IMR-90 (cell line): Measurements from ENCODE around the gene POLR3G. TPM values are rescaled to one million over a fixed set of nuclear protein-coding genes. Genes with fewer than 3 reads are reported as not detected.

Experiments used
- ATAC-seq: fragments of 200-7000 bp; cut with Tn5 transposase; 2 replicates; pipeline ENCODE4 v1.9.1; 2020; ENCODE audit warnings: low read depth, mild to moderate bottlenecking, moderate library complexity
- BruUV-seq: library from RNA; stranded (reverse); fragments of 400-500 nt; replicated peaks from 2 replicates; lab custom pipeline; 2021; lab: Mats Ljungman, UMichigan
- CTCF ChIA-PET: fragments of 300-600 bp; formaldehyde crosslinking; extraction: SDS; loops from one replicate; lab custom pipeline; 2021; ENCODE audit warnings: antibody characterized with exemption; lab: Yijun Ruan, JAX
- POLR2A ChIA-PET: fragments of 300-600 bp; sonication (Branson Sonifier 250); formaldehyde crosslinking; loops from one replicate; lab custom pipeline; 2022; ENCODE audit warnings: antibody characterized with exemption; ENCODE audit not compliant: unreplicated experiment; lab: Charles Lee
- DNase-seq: peaks from one replicate; pipeline ENCODE4 v3.0.0; 2013
- H2AFZ ChIP-seq: replicated peaks from 2 replicates; pipeline ENCODE3; 2013; ENCODE audit warnings: low read length, mild to moderate bottlenecking; ENCODE audit not compliant: poor library complexity
- H2AK5ac ChIP-seq: 2 replicates; pipeline ENCODE4 v1.6.1; 2013; ENCODE audit warnings: low read depth, low read length, inconsistent platforms
- H2AK9ac ChIP-seq: replicated peaks from 2 replicates; pipeline ENCODE3; 2013; ENCODE audit warnings: mild to moderate bottlenecking, low read depth, low read length, moderate library complexity; ENCODE audit not compliant: poor library complexity
- H2BK120ac ChIP-seq: 2 replicates; pipeline ENCODE4 v1.6.1; 2013; ENCODE audit warnings: low read depth, low read length, inconsistent platforms
- H2BK15ac ChIP-seq: 3 replicates; pipeline ENCODE4 v1.6.1; 2013; ENCODE audit warnings: low read depth, low read length, inconsistent platforms
- H2BK20ac ChIP-seq: 2 replicates; pipeline ENCODE4 v1.6.1; 2013; ENCODE audit warnings: low read depth, mild to moderate bottlenecking, inconsistent platforms, low read length, moderate library complexity
- H2BK5ac ChIP-seq: 2 replicates; pipeline ENCODE4 v1.6.1; 2013; ENCODE audit warnings: mild to moderate bottlenecking, low read depth, low read length, inconsistent platforms; ENCODE audit not compliant: poor library complexity, severe bottlenecking
- H3K14ac ChIP-seq: replicated peaks from 2 replicates; pipeline ENCODE4 v1.6.1; 2013; ENCODE audit warnings: low read depth, low read length, inconsistent platforms
- H3K18ac ChIP-seq: 2 replicates; pipeline ENCODE4 v1.6.1; 2013; ENCODE audit warnings: low read depth, low read length, control low read depth
- H3K23ac ChIP-seq: 2 replicates; pipeline ENCODE4 v1.6.1; 2013; ENCODE audit warnings: low read depth, low read length, inconsistent platforms
- H3K27ac ChIP-seq: 2 replicates; pipeline ENCODE4 v1.5.1; 2013; ENCODE audit warnings: mild to moderate bottlenecking, control low read depth, low read length; ENCODE audit not compliant: insufficient read depth
- H3K27me3 ChIP-seq: 2 replicates; pipeline ENCODE4 v1.6.1; 2013; ENCODE audit warnings: low read length; ENCODE audit not compliant: control insufficient read depth, insufficient read depth
- H3K36me3 ChIP-seq: 2 replicates; pipeline ENCODE4 v1.6.1; 2013; ENCODE audit warnings: low read length, mixed read lengths; ENCODE audit not compliant: control insufficient read depth, insufficient read depth
- H3K4ac ChIP-seq: 2 replicates; pipeline ENCODE4 v1.6.1; 2013; ENCODE audit warnings: low read depth, low read length, inconsistent platforms
- H3K4me1 ChIP-seq: 2 replicates; pipeline ENCODE4 v1.6.1; 2013; ENCODE audit warnings: low read length, mixed read lengths; ENCODE audit not compliant: control insufficient read depth, insufficient read depth
- H3K4me2 ChIP-seq: 2 replicates; pipeline ENCODE4 v1.6.1; 2013; ENCODE audit warnings: low read depth, mild to moderate bottlenecking, control low read depth, low read length, moderate library complexity
- H3K4me3 ChIP-seq: 2 replicates; pipeline ENCODE4 v1.5.1; 2013; ENCODE audit warnings: low read depth, mild to moderate bottlenecking, control low read depth, low read length, moderate library complexity; ENCODE audit not compliant: insufficient read depth
- H3K56ac ChIP-seq: 2 replicates; pipeline ENCODE4 v1.6.1; 2013; ENCODE audit warnings: low read length, inconsistent platforms; ENCODE audit not compliant: insufficient read depth; ENCODE audit errors: extremely low read depth
- H3K79me1 ChIP-seq, 2 experiments: 2 replicates each; pipeline ENCODE4 v1.6.1; 2013; ENCODE audit warnings: low read length in 2 of 2, inconsistent platforms in 1 of 2, low read depth in 1 of 2
- H3K9ac ChIP-seq: 2 replicates; pipeline ENCODE4 v1.6.1; 2013; ENCODE audit warnings: low read depth, low read length, control low read depth
- H3K9me1 ChIP-seq: 2 replicates; pipeline ENCODE4 v1.6.1; 2013; ENCODE audit warnings: low read length, inconsistent platforms; ENCODE audit not compliant: insufficient read depth
- H3K9me3 ChIP-seq: 2 replicates; pipeline ENCODE4 v1.6.1; 2013; ENCODE audit warnings: low read length; ENCODE audit not compliant: control insufficient read depth, insufficient read depth
- H4K20me1 ChIP-seq: 2 replicates; pipeline ENCODE4 v1.6.1; 2013; ENCODE audit warnings: low read length, inconsistent platforms; ENCODE audit not compliant: insufficient read depth
- H4K5ac ChIP-seq: 2 replicates; pipeline ENCODE4 v1.6.1; 2013; ENCODE audit warnings: mild to moderate bottlenecking, low read depth, low read length, control low read depth
- H4K8ac ChIP-seq, 2 experiments: 2 replicates each; pipeline ENCODE4 v1.6.1; 2013; ENCODE audit warnings: low read depth in 2 of 2, low read length in 2 of 2, control low read depth in 1 of 2, inconsistent platforms in 1 of 2
- H4K91ac ChIP-seq: 2 replicates; pipeline ENCODE4 v1.6.1; 2013; ENCODE audit warnings: low read depth, low read length, inconsistent platforms; ENCODE audit not compliant: insufficient read depth
- BHLHE40 ChIP-seq: fragments of 150-350 bp; IDR thresholded peaks from 2 replicates; pipeline ENCODE4 v1.6.1; 2016; ENCODE audit warnings: mild to moderate bottlenecking, low read depth, low read length
- CEBPB ChIP-seq: IDR thresholded peaks from 2 replicates; pipeline ENCODE4 v1.6.1; 2012; ENCODE audit warnings: low read depth, low read length, improper control_type of control experiment
- FOS ChIP-seq: fragments of 150-350 bp; IDR thresholded peaks from 2 replicates; pipeline ENCODE4 v1.6.1; 2016; ENCODE audit warnings: low read depth, low read length
- MAZ ChIP-seq: IDR thresholded peaks from 2 replicates; pipeline ENCODE4 v1.6.1; 2012; ENCODE audit warnings: low read depth, mild to moderate bottlenecking, low read length, improper control_type of control experiment, moderate library complexity, borderline replicate concordance
- NFE2L2 ChIP-seq: fragments of 150-350 bp; IDR thresholded peaks from 2 replicates; pipeline ENCODE4 v1.6.1; 2016; ENCODE audit warnings: low read depth, mild to moderate bottlenecking, low read length
- POLR2A ChIP-seq: IDR thresholded peaks from 2 replicates; pipeline ENCODE4 v1.6.1; 2012; ENCODE audit warnings: mild to moderate bottlenecking, low read depth, low read length
- RCOR1 ChIP-seq: IDR thresholded peaks from 2 replicates; pipeline ENCODE4 v1.6.1; 2012; ENCODE audit warnings: mild to moderate bottlenecking, low read length, improper control_type of control experiment; ENCODE audit not compliant: insufficient replicate concordance
- RFX5 ChIP-seq: IDR thresholded peaks from 2 replicates; pipeline ENCODE4 v1.8.0; 2012; ENCODE audit warnings: low read depth, mild to moderate bottlenecking, low read length, moderate library complexity
- SMC3 ChIP-seq: fragments of 150-350 bp; IDR thresholded peaks from 2 replicates; pipeline ENCODE4 v1.6.1; 2016; ENCODE audit warnings: low read depth, mild to moderate bottlenecking, antibody characterized with exemption, low read length, moderate library complexity
- WGBS, 2 experiments: methylation state at CpG; one replicate each; pipeline versions ENCODE4 v1.1.5 to v1.1.7; 2013; ENCODE audit warnings: missing lambda C conversion rate in 2 of 2; ENCODE audit not compliant: insufficient read length in 1 of 2; ENCODE audit errors: extremely low coverage in 2 of 2; 5-methylcytosine and 5-hydroxymethylcytosine counted together
- dilution Hi-C: fragments of 300-500 bp; cut with HindIII; formaldehyde crosslinking; loops from one replicate; pipeline ENCODE4 v1.14.3; 2018; ENCODE audit warnings: low sequenced_read_pairs; ENCODE audit not compliant: unreplicated experiment
- in situ Hi-C: fragments of 300-500 bp; cut with MboI; formaldehyde crosslinking; loops from 3 replicates; pipeline ENCODE4 v1.14.3; 2019; ENCODE audit warnings: low sequenced_read_pairs, inconsistent platforms, mixed read lengths
- intact Hi-C: fragments of 100-400 bp; cut with micrococcal nuclease; formaldehyde crosslinking; loops from 2 replicates; pipeline ENCODE4 v1.10.0; 2022
- polyA plus RNA-seq, 3 experiments: library from polyadenylated mRNA; depleted of rRNA; stranded (reverse); fragments of >200 nt; gene quantifications; 2 replicates each; pipeline ENCODE4 v1.2.3, GENCODE V29; 2012; ENCODE audit warnings: low replicate concordance in 1 of 3
- total RNA-seq: library from RNA; depleted of rRNA; stranded (reverse); fragments of >200 nt; gene quantifications from 2 replicates; pipeline ENCODE4 v1.2.3, GENCODE V29; 2012
- TF ChIP-seq, protein P1 (sequence below): conservative IDR thresholded peaks from 2 replicates; pipeline ENCODE4 v1.5.1; 2012; ENCODE audit warnings: mild to moderate bottlenecking, low read depth, low read length, improper control_type of control experiment

Gene POLR3G
- total and polyA plus RNA-seq, 2 of the 4 experiments (the other 2 are of a cell fraction) = 10.6 to 11.6 TPM

DNA sequence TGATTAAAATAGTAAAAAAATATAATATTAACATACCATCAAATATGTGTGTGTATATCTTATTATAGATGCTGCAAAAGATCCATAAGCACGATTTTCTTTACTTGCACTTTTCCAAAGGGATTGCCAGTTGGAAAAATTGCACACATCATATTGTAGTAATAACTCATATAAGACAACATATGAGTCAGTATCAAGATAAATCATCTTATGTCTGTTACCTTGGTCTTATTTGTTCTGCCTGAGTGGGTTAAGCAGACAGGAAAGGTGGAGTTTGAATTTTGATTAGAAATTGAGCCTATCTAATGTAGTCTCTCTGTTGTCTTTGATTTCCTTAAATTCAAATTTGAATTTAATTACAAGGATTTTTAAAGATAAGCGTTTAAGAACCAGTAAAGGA, 30.1 kb downstream of the POLR3G start:
- Histone ChIP-seq H2BK15ac (no peak overlapping the region), H2BK20ac (no peak overlapping the region), H3K9ac (no peak overlapping the region), H3K23ac (no peak overlapping the region), H4K91ac (no peak overlapping the region), H4K20me1 (no peaks in the 10 kb centered on the region), H4K5ac (no peak overlapping the region), H3K4me1 (no peaks in the 10 kb centered on the region), H3K56ac (no peak overlapping the region), H2AK9ac (no peak overlapping the region), H2AK5ac (no peak overlapping the region), H2BK120ac (no peak overlapping the region), H2AFZ (no peak overlapping the region), H3K4ac (no peak overlapping the region), H3K4me2 (no peak overlapping the region), H3K36me3 (no peaks in the 10 kb centered on the region), H4K8ac (no peak overlapping the region), H3K4me3 (no peak overlapping the region), H3K79me1 (no peaks in the 10 kb centered on the region), H3K14ac (no peak overlapping the region), H3K27me3 (no peaks in the 10 kb centered on the region), H3K9me3 (no peaks in the 10 kb centered on the region), H3K18ac (no peak overlapping the region), H2BK5ac (no peak overlapping the region), H3K9me1 (no peaks in the 10 kb centered on the region), H3K27ac (no peak overlapping the region)
- DNase-seq (no peak), ATAC-seq (no peak)
- TF ChIP-seq BHLHE40 (no peak), RFX5 (no peak), SMC3 (no peak), FOS (no peak), CEBPB (no peak), POLR2A (no peak), MAZ (no peak), NFE2L2 (no peak), RCOR1 (no peak)
- TF ChIP-seq, protein P1, sequence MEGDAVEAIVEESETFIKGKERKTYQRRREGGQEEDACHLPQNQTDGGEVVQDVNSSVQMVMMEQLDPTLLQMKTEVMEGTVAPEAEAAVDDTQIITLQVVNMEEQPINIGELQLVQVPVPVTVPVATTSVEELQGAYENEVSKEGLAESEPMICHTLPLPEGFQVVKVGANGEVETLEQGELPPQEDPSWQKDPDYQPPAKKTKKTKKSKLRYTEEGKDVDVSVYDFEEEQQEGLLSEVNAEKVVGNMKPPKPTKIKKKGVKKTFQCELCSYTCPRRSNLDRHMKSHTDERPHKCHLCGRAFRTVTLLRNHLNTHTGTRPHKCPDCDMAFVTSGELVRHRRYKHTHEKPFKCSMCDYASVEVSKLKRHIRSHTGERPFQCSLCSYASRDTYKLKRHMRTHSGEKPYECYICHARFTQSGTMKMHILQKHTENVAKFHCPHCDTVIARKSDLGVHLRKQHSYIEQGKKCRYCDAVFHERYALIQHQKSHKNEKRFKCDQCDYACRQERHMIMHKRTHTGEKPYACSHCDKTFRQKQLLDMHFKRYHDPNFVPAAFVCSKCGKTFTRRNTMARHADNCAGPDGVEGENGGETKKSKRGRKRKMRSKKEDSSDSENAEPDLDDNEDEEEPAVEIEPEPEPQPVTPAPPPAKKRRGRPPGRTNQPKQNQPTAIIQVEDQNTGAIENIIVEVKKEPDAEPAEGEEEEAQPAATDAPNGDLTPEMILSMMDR = no peak
- intact Hi-C loops = no loop called here
- dilution Hi-C loops = no loop called here
- no TSS peak for BruUV-seq
- CTCF ChIA-PET = no interaction called here
- WGBS, 2 experiments = no CpG with 5 or more reads among the region's 2 CpGs
- in situ Hi-C loops = no loop called here
- POLR2A ChIA-PET = no interaction called here
